ENCODE data around the gene SPRYD4. TPM values are rescaled to one million over a fixed set of nuclear protein-coding genes. Genes with fewer than 3 reads are reported as not detected.
A peak's percentile ranks its signal among the peaks of the same experiment; 100 is the strongest.
"Not testable (repeated sequence)": the region's sequence is repeated elsewhere in the genome, so short reads cannot be mapped to it uniquely, and the experiment has no call there.

SPRYD4 gene
- total RNA-seq, 3 donors from 2014 or later = 2.9 to 4.8 (median 3.6) TPM

DNA sequence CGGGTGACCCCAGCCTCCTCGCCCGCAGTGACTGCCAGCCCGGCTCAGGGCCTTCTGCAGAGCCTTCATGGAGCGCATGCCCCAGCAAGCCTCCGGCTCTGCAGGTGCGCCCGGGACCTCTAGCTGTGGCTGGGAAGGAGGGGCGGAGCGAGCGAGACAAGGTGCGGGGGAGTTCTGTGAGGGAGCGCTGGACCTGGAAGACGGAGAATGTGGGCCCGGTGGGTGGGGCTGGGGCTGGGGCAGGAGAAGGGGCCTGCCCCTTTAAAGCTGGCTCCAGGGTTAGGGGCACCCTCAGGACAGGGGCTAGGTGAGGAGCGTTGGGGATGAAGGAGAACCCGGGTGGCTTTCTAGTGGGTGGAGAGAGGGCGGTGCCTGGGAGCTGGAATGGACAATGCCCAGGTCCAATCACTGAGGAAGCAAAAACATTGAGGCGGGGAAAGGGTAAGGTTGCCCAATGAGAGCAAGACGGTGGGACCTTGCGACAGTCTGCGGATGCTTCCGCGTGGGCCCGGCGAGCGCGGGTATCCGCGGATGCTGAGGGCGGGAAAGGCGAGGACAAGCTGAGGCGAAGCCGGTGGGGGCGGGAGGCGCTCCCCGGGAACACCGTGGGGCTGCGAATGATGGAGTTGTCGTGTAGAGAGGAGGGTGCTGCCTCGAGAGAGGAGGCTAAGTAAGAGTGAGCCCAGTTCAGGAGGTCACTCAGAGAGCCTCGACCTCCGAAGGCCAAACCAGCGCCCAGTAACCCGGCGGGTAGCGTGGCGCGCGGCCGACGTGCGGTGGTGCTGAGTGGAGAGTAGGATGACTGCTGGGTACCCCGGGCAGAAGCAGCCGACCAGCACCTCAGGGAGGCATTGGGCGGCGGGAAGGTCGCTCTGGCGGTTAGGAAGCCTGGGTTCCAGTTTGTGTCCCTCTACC, 19.9 kb downstream of the SPRYD4 start, which contains the start of gene GLS2:
TSS of gene GLS2 (minus strand) at position 121 of the 915 bp plus-strand sequence. CDS start at position 78, 43 bp downstream.
- no peak for TF ChIP-seq POLR2A (IDR thresholded peaks at IDR 0.05)
- TF ChIP-seq POLR2AphosphoS5 (IDR thresholded peaks at IDR 0.05) = peak in 1 of 3 donors; percentile 77
- TF ChIP-seq, protein P1, sequence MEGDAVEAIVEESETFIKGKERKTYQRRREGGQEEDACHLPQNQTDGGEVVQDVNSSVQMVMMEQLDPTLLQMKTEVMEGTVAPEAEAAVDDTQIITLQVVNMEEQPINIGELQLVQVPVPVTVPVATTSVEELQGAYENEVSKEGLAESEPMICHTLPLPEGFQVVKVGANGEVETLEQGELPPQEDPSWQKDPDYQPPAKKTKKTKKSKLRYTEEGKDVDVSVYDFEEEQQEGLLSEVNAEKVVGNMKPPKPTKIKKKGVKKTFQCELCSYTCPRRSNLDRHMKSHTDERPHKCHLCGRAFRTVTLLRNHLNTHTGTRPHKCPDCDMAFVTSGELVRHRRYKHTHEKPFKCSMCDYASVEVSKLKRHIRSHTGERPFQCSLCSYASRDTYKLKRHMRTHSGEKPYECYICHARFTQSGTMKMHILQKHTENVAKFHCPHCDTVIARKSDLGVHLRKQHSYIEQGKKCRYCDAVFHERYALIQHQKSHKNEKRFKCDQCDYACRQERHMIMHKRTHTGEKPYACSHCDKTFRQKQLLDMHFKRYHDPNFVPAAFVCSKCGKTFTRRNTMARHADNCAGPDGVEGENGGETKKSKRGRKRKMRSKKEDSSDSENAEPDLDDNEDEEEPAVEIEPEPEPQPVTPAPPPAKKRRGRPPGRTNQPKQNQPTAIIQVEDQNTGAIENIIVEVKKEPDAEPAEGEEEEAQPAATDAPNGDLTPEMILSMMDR (IDR thresholded peaks at IDR 0.05) = no peak

DNA sequence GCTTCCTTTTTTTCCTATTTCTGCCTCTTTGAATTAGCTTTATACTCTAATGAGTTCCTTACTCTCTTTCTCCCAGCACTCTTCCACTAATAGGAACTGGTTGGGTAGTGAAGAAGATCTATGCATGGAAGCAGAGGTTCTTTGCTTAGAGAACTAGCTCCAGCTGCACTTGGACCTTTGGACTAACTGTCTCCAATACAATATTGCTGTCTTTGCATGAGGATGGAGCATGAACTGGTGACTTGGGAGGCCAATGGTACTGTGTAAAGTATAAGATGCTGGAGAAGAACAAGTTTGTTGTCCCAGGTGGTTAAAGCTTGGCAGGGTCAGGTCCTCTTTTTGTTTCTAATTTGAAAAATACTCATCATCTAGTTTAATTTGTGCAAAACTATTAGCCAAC, 22.0 kb downstream of the SPRYD4 start:
- H3K9me3 ChIP-seq = no peaks in the 10 kb centered on the region
- H3K4me3 ChIP-seq = no peak overlapping the region
- no peaks in the 10 kb centered on the region for H3K4me1 ChIP-seq
- H3K36me3 ChIP-seq = no peaks in the 10 kb centered on the region
- no peaks in the 10 kb centered on the region for H3K27me3 ChIP-seq
- no peak overlapping the region for H3K27ac ChIP-seq
- TF ChIP-seq, protein P1 (IDR thresholded peaks at IDR 0.05) = no peak
- TF ChIP-seq POLR2AphosphoS5 (IDR thresholded peaks at IDR 0.05) (no peak), POLR2A (IDR thresholded peaks at IDR 0.05) (no peak)
- intact Hi-C loops (cut with DNase I; ENCODE audit: low total_unique reads) = no loop called here
- DNase-seq (ENCODE audit: low spot score in 2 of 2) = no peak

More for the DNA sequence above, 19.9 kb downstream of the SPRYD4 start, which contains the start of gene GLS2:
- H3K36me3 ChIP-seq = no peaks in the 10 kb centered on the region
- H3K9me3 ChIP-seq = no peaks in the 10 kb centered on the region
- intact Hi-C loops (cut with DNase I; ENCODE audit: low total_unique reads) = no loop called here
- peak within 1 kb of the TSS; percentile 55 to 82 (median 60) for H3K4me3 ChIP-seq
- H3K27ac ChIP-seq = peak within 1 kb of the TSS; percentile 41 to 50
- H3K27me3 ChIP-seq = no peaks in the 10 kb centered on the region
- H3K4me1 ChIP-seq = no peaks in the 10 kb centered on the region
- peak; percentile 65 to 77 for DNase-seq (ENCODE audit: low spot score in 2 of 2)

DNA sequence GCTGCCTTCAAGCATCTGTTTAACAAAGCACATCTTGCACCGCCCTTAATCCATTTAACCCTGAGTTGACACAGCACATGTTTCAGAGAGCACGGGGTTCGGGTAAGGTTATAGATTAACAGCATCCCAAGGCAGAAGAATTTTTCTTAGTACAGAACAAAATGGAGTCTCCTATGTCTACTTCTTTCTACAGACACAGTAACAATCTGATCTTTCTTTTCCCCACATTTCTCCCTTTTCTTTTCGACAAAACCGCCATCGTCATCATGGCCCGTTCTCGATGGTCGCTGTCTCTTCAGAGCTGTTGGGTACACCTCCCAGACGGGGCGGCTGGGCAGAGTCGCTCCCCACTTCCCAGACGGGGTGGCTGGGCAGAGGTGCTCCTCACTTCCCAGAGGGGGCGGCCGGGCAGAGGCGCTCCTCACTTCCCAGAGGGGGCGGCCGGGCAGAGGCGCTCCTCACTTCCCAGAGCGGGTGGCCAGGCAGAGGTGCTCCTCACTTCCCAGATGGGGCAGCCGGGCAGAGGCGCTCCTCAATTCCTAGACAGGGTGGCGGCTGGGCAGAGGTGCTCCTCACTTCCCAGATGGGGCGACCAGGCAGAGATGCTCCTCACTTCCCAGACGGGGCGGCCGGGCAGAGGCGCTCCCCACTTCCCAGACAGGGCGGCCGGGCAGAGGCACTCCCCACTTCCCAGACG, 25.2 kb downstream of the SPRYD4 start:
- H3K4me3 ChIP-seq; intact Hi-C loops (cut with DNase I; ENCODE audit: low total_unique reads); H3K9me3 ChIP-seq; H3K27me3 ChIP-seq; H3K27ac ChIP-seq; H3K36me3 ChIP-seq; DNase-seq (ENCODE audit: low spot score in 2 of 2); H3K4me1 ChIP-seq: not testable (repeated sequence)

DNA sequence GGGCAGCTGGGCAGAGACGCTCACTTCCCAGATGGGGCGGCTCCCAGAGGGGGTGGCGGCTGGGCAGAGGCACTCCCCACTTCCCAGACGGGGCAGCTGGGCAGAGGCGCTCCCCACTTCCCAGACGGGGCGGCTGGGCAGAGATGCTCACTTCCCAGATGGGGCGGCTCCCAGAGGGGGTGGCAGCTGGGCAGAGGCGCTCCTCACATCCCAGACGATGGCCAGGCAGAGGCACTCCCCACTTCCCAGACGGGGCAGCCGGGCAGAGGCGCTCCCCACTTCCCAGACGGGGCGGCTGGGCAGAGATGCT, 25.7 kb downstream of the SPRYD4 start:
- H3K27me3 ChIP-seq; DNase-seq (ENCODE audit: low spot score in 2 of 2); H3K36me3 ChIP-seq; intact Hi-C loops (cut with DNase I; ENCODE audit: low total_unique reads); H3K4me1 ChIP-seq; H3K9me3 ChIP-seq; H3K4me3 ChIP-seq; H3K27ac ChIP-seq: not testable (repeated sequence)

DNA sequence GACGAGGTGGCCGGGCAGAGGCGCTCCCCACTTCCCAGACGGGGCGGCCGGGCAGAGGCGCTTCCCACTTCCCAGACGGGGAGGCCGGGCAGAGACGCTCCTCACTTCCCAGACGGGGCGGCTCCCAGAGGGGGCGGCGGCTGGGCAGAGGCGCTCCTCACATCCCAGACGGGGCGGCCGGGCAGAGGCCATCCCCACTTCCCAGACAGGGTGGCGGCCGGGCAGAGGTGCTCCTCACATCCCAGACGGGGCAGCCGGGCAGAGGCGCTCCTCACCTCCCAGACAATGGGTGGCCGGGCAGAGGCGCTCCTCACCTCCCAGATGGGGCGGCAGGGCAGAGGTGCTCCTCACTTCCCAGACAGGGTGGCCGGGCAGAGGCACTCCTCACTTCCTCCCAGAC, 26.1 kb downstream of the SPRYD4 start:
- DNase-seq (ENCODE audit: low spot score in 2 of 2); H3K36me3 ChIP-seq; H3K9me3 ChIP-seq; intact Hi-C loops (cut with DNase I; ENCODE audit: low total_unique reads); H3K27ac ChIP-seq; H3K4me3 ChIP-seq; H3K4me1 ChIP-seq; H3K27me3 ChIP-seq: not testable (repeated sequence)

DNA sequence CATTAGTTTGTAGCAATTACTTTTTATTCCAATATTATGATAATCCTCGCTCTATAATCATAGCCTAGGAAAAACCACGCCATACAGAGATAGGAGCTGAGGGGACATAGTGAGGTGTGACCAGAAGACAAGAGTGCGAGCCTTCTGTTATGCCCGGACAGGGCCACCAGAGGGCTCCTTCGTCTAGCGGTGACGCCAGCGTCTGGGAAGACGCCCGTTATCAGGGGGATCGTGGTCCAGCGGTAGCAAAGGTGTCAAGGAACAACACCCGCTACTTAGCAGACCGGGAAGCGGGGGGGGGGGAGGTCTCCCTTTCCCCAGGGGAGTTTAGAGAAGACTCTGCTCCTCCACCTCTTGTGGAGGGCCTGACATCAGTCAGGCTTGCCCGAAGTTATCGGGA, 28.3 kb downstream of the SPRYD4 start:
- H3K4me1 ChIP-seq; intact Hi-C loops (cut with DNase I; ENCODE audit: low total_unique reads); H3K36me3 ChIP-seq; H3K27me3 ChIP-seq; H3K27ac ChIP-seq; H3K9me3 ChIP-seq: not testable (repeated sequence)
- peak; percentile 42 to 60 for DNase-seq (ENCODE audit: low spot score in 2 of 2)
- peak overlapping the region in 1 of 3 donors; percentile 45 for H3K4me3 ChIP-seq

DNA sequence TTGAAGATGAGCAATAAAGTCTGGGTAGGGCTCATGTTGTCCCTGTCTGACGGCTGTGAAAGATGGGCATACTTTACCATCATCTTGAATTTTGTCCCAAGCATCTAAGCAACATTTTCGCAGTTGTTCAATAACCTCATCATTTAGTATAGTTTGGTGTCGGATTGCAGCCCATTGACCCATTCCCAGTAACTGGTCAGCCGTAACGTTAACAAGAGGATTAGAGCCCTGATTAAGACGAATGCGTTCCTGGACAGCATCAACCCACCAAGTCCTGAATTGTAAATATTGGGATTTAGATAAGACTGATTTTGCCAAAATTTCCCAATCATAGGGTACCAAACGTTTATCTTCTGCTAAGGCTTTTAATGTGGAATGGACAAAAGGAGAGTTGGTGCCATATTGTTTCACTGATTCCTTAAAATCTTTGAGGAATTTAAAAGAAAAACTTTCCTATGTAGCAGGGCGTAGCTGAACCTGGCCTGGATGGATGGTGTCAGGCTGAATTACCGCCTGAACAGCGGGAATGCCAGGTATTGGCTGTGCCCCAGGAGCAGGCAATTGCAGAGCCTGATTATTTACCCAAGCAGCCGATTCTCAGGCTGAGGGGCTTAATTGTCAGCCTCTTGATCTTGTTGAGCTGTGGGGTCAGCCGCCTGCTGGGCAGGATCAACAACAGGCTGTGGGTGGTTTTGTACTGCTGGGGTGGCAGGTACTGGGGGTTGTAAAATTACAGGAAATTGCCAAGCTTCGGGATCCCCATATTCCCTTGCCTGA, 29.9 kb downstream of the SPRYD4 start:
- DNase-seq (ENCODE audit: low spot score in 2 of 2); H3K36me3 ChIP-seq; H3K9me3 ChIP-seq; H3K4me1 ChIP-seq; H3K27ac ChIP-seq; intact Hi-C loops (cut with DNase I; ENCODE audit: low total_unique reads); H3K4me3 ChIP-seq; H3K27me3 ChIP-seq: not testable (repeated sequence)

DNA sequence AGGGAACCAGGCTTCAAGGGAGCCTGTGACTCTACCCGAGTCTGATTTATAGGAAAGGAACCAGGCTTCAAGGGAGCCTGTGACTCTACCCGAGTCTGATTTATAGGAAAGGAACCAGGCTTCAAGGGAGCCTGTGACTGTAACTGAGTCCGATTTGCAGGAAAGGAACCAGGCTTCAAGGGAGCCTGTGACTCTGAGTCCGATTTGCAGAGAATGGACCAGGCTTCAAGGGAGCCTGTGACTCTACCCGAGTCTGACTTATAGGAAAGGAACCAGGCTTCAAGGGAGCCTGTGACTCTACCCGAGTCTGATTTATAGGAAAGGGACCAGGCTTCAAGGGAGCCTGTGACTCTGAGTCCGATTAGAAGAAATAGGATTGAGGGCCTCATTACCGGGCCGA, 31.1 kb downstream of the SPRYD4 start:
- H3K27me3 ChIP-seq; H3K4me1 ChIP-seq; H3K9me3 ChIP-seq; H3K4me3 ChIP-seq; intact Hi-C loops (cut with DNase I; ENCODE audit: low total_unique reads); DNase-seq (ENCODE audit: low spot score in 2 of 2); H3K27ac ChIP-seq; H3K36me3 ChIP-seq: not testable (repeated sequence)

DNA sequence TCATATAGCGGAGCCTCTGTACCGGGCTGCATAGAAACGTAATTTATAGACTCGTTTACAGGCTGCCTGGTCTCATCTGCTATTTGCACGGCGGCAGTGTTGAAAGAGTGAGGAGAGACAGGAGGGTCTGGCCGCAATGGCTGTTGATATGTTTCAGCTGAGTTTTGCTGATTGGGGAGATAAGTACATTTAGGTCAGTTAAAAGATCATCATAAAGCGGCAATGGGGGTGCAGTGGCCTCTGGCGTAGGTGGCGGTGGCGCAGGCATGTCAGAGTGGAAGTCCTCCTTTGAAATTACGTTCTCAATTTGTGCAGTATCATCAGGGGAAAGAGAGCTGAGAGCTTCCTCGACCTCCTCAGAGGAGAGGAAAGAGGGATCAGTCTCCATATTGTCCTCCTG, 31.5 kb downstream of the SPRYD4 start:
- H3K4me1 ChIP-seq; H3K4me3 ChIP-seq; DNase-seq (ENCODE audit: low spot score in 2 of 2); H3K9me3 ChIP-seq; H3K27ac ChIP-seq; H3K27me3 ChIP-seq; H3K36me3 ChIP-seq; intact Hi-C loops (cut with DNase I; ENCODE audit: low total_unique reads): not testable (repeated sequence)
